ENCODE measurements around the gene GIGYF2. TPM values are rescaled to one million over a fixed set of nuclear protein-coding genes. Genes with fewer than 3 reads are reported as not detected.
A peak's percentile ranks its signal among the peaks of the same experiment; 100 is the strongest.

Gene GIGYF2
- total and polyA plus RNA-seq, 2 of the 13 experiments (the other 11 are each of a cell fraction or from before 2014, with no cell fraction given): 44.9 to 73.5 TPM

- TF ChIP-seq ZNF616 (CRISPR knock-in tag; IDR thresholded peaks at IDR 0.05; ENCODE audit: low read depth) (no peak), KDM4B (CRISPR knock-in tag; IDR thresholded peaks at IDR 0.05) (no peak), POGK (CRISPR knock-in tag; conservative IDR thresholded peaks at IDR 0.05) (peak; percentile 69; the same call in 1 of the 2 replicates), ZNF280B (CRISPR knock-in tag; IDR thresholded peaks at IDR 0.05; ENCODE audit: borderline replicate concordance) (no peak), BCL3 (CRISPR knock-in tag; IDR thresholded peaks at IDR 0.05) (no peak; the same call in 1 of the 2 replicates), ZNF737 (CRISPR knock-in tag; IDR thresholded peaks at IDR 0.05; ENCODE audit: borderline replicate concordance) (no peak), ZNF124 (CRISPR knock-in tag; IDR thresholded peaks at IDR 0.05) (no peak), ZNF275 (CRISPR knock-in tag; IDR thresholded peaks at IDR 0.05; ENCODE audit: borderline replicate concordance) (no peak), ZFP41 (CRISPR knock-in tag; IDR thresholded peaks at IDR 0.05; ENCODE audit: borderline replicate concordance) (no peak), ZNF496 (CRISPR knock-in tag; IDR thresholded peaks at IDR 0.05; ENCODE audit: insufficient replicate concordance) (no peak), THAP8 (CRISPR knock-in tag; IDR thresholded peaks at IDR 0.05; ENCODE audit: borderline replicate concordance) (no peak), NFIB (CRISPR knock-in tag; IDR thresholded peaks at IDR 0.05; ENCODE audit: borderline replicate concordance) (no peak), MTA3 (CRISPR knock-in tag; IDR thresholded peaks at IDR 0.05) (no peak), ZNF567 (CRISPR knock-in tag; IDR thresholded peaks at IDR 0.05; ENCODE audit: borderline replicate concordance) (no peak), FOXA1 (IDR thresholded peaks at IDR 0.05) (no peak), FOXA1 (CRISPR knock-in tag; IDR thresholded peaks at IDR 0.05) (peak; percentile 36), ZFP1 (CRISPR knock-in tag; IDR thresholded peaks at IDR 0.05) (no peak), PREB (CRISPR knock-in tag; IDR thresholded peaks at IDR 0.05) (no peak), MTA1 (CRISPR knock-in tag; IDR thresholded peaks at IDR 0.05; ENCODE audit: borderline replicate concordance) (no peak)
Measured at GRCh38 chr2:232860593-232861241, 163.6 kb downstream of the GIGYF2 start (continued).
